Nephron progenitor cell (in vitro differentiated cells): ENCODE results near the gene LRRC42.
A peak's percentile ranks its signal among the peaks of the same experiment; 100 is the strongest.
"Not testable (repeated sequence)": the region's sequence is repeated elsewhere in the genome, so short reads cannot be mapped to it uniquely, and the experiment has no call there.

Experiments used
- DNase-seq: peaks from one replicate; pipeline ENCODE4 v3.0.0; 2021
- H3K27ac Mint-ChIP-seq: 2 replicates; pipeline ENCODE4 v1.8.0; 2021; ENCODE audit warnings: mild to moderate bottlenecking, moderate library complexity, mixed read lengths
- H3K27me3 Mint-ChIP-seq: 2 replicates; pipeline ENCODE4 v1.8.0; 2021; ENCODE audit warnings: mild to moderate bottlenecking, low read depth, mixed read lengths; ENCODE audit not compliant: poor library complexity
- H3K36me3 Mint-ChIP-seq: 2 replicates; pipeline ENCODE4 v1.8.0; 2021; ENCODE audit warnings: low read depth, mixed read lengths
- H3K4me1 Mint-ChIP-seq: 2 replicates; pipeline ENCODE4 v1.8.0; 2021; ENCODE audit warnings: mixed read lengths
- H3K4me3 Mint-ChIP-seq: 2 replicates; pipeline ENCODE4 v1.8.0; 2021; ENCODE audit warnings: mild to moderate bottlenecking, moderate library complexity, mixed read lengths
- H3K9me3 Mint-ChIP-seq: 2 replicates; pipeline ENCODE4 v1.8.0; 2021; ENCODE audit warnings: mild to moderate bottlenecking, moderate library complexity, mixed read lengths
- TF ChIP-seq, protein P1 (sequence below): fragments of 200-600 bp; sonication (generic); IDR thresholded peaks from 2 replicates; pipeline ENCODE4 v1.5.0; 2021; ENCODE audit warnings: antibody characterized with exemption

The LRRC42 gene

DNA sequence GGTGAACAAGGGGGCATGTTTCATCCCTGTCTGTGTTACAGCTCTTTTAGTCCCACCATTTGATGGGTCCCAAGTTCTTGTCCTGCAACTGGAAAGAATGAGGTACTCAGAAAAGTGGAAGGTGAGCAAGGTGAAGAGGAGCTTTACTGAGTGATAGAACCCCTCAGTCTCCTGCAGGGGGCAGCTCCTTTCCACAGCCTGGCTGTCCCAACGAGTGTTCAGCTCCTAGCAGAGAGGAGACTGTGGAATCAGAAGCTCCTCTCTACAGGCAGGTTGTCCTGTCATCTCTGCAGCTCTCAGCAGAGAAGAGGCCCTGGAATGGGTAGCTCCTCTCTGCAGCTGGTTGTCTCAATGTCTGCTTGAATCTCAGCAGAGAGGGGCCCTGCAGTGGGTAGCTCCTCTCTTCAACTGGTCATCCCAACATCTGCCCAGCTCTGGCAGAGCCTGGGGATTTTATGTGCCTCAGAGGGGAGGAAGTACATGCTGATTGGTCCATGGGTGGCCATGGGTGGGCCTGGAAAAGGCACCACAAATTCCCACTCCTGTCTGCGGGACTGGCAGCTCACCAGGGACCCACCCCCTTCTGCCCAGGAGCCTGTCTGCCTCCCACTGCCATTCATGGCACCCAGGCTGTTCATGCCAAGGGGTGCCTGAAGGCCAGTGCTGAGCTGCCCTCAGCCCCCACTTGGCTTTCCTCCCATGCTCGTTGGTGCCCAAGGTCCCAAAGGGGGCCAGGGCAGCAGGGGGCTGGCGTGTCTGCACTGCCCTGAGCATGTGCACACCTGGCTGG, 46.1 kb downstream of the LRRC42 start:
- peaks cover 2% of the 10 kb centered on the region for H3K9me3 Mint-ChIP-seq
- TF ChIP-seq, protein P1, sequence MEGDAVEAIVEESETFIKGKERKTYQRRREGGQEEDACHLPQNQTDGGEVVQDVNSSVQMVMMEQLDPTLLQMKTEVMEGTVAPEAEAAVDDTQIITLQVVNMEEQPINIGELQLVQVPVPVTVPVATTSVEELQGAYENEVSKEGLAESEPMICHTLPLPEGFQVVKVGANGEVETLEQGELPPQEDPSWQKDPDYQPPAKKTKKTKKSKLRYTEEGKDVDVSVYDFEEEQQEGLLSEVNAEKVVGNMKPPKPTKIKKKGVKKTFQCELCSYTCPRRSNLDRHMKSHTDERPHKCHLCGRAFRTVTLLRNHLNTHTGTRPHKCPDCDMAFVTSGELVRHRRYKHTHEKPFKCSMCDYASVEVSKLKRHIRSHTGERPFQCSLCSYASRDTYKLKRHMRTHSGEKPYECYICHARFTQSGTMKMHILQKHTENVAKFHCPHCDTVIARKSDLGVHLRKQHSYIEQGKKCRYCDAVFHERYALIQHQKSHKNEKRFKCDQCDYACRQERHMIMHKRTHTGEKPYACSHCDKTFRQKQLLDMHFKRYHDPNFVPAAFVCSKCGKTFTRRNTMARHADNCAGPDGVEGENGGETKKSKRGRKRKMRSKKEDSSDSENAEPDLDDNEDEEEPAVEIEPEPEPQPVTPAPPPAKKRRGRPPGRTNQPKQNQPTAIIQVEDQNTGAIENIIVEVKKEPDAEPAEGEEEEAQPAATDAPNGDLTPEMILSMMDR: peak; percentile 23
- peak; percentile 29 for DNase-seq
- H3K27me3 Mint-ChIP-seq: peaks cover 20% of the 10 kb centered on the region
- no peak overlapping the region for H3K27ac Mint-ChIP-seq
- no peak overlapping the region for H3K4me3 Mint-ChIP-seq
- H3K36me3 Mint-ChIP-seq: no peaks in the 10 kb centered on the region
- no peaks in the 10 kb centered on the region for H3K4me1 Mint-ChIP-seq

DNA sequence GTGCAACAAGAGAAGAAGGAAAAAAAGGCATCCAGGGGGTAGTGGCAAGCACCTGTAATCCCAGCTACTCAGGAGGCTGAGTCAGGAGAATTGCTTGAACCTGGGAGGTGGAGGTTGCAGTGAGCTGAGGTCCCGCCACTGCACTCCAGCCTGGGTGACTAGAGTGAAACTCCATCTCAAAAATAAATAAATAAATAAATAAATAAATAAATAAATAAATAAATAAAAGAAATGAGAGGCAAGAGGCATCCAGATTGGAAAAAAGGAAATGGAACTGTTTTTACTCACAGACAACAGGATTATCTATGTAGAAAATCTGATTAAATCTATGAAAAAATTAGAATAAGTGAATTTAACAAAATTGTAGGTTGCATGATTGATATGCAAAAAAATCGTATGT, 48.4 kb downstream of the LRRC42 start:
- not testable (repeated sequence) for H3K27ac Mint-ChIP-seq, DNase-seq, H3K36me3 Mint-ChIP-seq, H3K9me3 Mint-ChIP-seq, H3K4me1 Mint-ChIP-seq, H3K27me3 Mint-ChIP-seq, H3K4me3 Mint-ChIP-seq

DNA sequence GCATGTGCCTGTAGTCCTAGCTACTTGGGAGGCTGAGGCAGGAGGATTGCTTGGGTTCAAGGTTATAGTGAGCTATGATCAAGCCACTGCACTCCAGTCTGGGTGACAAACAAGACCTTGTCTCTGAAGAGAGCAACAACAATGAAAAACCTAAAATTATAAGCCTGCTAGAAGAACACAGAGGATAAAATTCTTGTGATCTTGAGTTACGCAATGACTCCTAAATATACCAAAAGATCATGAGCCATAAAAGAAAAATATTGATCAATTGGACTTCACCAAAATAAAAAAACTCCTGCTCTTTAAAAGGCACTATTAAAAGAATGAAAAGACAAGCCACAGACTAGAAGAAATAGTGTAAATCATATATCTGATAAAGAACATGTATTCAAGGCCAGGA, 49.5 kb downstream of the LRRC42 start:
- TF ChIP-seq, protein P1: no peak
- Mint-ChIP-seq H3K4me3 (no peak overlapping the region), H3K9me3 (peaks cover 3% of the 10 kb centered on the region), H3K27ac (no peak overlapping the region), H3K4me1 (no peaks in the 10 kb centered on the region), H3K27me3 (peaks cover 10% of the 10 kb centered on the region), H3K36me3 (no peaks in the 10 kb centered on the region)
- DNase-seq: no peak

DNA sequence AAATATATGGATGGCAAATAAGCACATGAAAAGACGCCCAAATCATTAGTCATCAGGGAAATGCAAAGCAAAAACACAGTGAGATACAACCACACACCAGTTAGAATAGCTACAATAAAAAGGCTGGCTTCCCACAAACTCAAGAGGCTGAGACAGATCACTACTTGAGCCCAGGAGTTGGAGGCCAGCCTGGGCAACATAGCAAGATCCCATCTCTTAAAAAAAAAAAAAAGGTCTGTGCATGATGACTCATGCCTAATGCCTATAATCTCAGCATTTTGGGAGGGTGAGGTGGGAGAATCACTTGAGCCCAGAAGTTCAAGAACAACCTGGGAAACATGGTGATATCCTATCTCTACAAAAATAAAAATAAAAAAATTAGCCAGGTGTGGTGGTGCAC, 52.1 kb downstream of the LRRC42 start:
- Mint-ChIP-seq H3K9me3 (peaks cover 10% of the 10 kb centered on the region), H3K4me3 (no peak overlapping the region), H3K36me3 (no peaks in the 10 kb centered on the region), H3K4me1 (no peaks in the 10 kb centered on the region), H3K27me3 (peaks cover 6% of the 10 kb centered on the region), H3K27ac (no peak overlapping the region)
- TF ChIP-seq, protein P1: no peak
- no peak for DNase-seq

DNA sequence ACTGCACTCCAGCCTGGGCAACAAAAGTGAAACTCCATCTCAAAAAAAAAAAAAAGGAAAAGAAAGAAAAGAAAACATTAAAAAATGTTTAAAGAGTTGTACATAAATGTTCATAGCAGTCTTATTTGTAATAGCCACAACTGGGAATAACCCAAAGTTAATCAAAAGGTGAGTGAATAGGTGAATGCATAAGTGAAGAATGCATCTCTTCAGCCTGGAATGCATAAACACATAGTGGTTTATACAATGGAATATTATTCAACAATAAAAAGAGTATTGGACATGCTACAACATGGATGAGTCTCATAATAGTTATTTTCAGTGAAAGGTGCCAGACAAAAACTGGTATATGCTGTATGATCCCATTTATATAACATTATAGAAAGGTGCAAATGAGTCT, 53.8 kb downstream of the LRRC42 start:
- H3K9me3 Mint-ChIP-seq: peaks cover 13% of the 10 kb centered on the region

DNA sequence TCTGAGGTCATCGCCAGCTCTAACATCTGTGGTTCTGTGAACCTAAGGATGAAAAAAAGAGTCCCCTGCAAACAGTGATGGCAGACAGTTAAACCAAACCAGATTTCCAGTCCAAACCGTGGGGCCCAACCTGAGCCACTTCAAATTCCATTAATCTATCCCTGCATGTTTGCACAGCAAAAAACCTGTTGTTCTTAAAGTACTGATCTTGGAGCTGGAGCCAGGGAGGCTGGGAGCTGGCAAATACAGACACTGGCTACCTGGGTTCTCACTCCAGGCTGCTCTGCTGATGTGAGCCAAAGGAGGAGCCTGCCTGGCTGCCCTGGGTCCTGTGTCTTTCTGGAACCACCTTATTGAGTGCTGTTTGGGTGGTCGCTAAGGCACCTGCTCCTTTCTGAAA, 55.4 kb downstream of the LRRC42 start:
- TF ChIP-seq, protein P1: no peak
- H3K36me3 Mint-ChIP-seq: no peaks in the 10 kb centered on the region
- H3K4me3 Mint-ChIP-seq: no peak overlapping the region
- no peak for DNase-seq
- H3K27me3 Mint-ChIP-seq: peaks cover 8% of the 10 kb centered on the region
- peaks cover 22% of the 10 kb centered on the region for H3K9me3 Mint-ChIP-seq
- H3K4me1 Mint-ChIP-seq: peaks cover 5% of the 10 kb centered on the region
- no peak overlapping the region for H3K27ac Mint-ChIP-seq

More for the DNA sequence above, 53.8 kb downstream of the LRRC42 start:
- H3K27ac Mint-ChIP-seq: no peak overlapping the region
- peaks cover 8% of the 10 kb centered on the region for H3K27me3 Mint-ChIP-seq
- no peaks in the 10 kb centered on the region for H3K4me1 Mint-ChIP-seq
- H3K4me3 Mint-ChIP-seq: no peak overlapping the region
- TF ChIP-seq, protein P1: no peak
- DNase-seq: no peak
- H3K36me3 Mint-ChIP-seq: no peaks in the 10 kb centered on the region
